HEK293 (cell line): ENCODE results near the gene GCC2.

Source experiments
- CTCF ChIP-seq: fragments of 450-650 bp; formaldehyde crosslinking; IDR thresholded peaks from 2 replicates; pipeline ENCODE4 v1.5.1; 2016; ENCODE audit warnings: missing biosample characterization, missing genetic modification characterization
- REST ChIP-seq: fragments of 450-650 bp; formaldehyde crosslinking; IDR thresholded peaks from 2 replicates; pipeline ENCODE4 v1.5.1; 2016; ENCODE audit warnings: missing biosample characterization, missing genetic modification characterization
- ZNF26 ChIP-seq: fragments of 450-650 bp; formaldehyde crosslinking; IDR thresholded peaks from 2 replicates; pipeline ENCODE4 v1.5.1; 2016; ENCODE audit warnings: missing biosample characterization, missing genetic modification characterization
- ZNF398 ChIP-seq: fragments of 450-650 bp; formaldehyde crosslinking; IDR thresholded peaks from 2 replicates; pipeline ENCODE4 v1.5.1; 2017; ENCODE audit warnings: missing biosample characterization, missing genetic modification characterization
- ZNF585B ChIP-seq: fragments of 450-650 bp; formaldehyde crosslinking; IDR thresholded peaks from 2 replicates; pipeline ENCODE4 v1.5.1; 2016; ENCODE audit warnings: missing biosample characterization, missing genetic modification characterization

- TF ChIP-seq REST (tag by site-specific recombination), result no peak
- TF ChIP-seq CTCF (tag by site-specific recombination), result no peak
- no peak for TF ChIP-seq ZNF26
- no peak for TF ChIP-seq ZNF585B (tag by site-specific recombination)
- no peak for TF ChIP-seq ZNF398 (tag by site-specific recombination)
Measured at GRCh38 chr2:108552566-108552965, 103.6 kb downstream of the GCC2 start.
